Measurements from ENCODE around the gene OR2K2. TPM values are rescaled to one million over a fixed set of nuclear protein-coding genes. Genes with fewer than 3 reads are reported as not detected.

OR2K2 gene
- total and polyA plus RNA-seq, 9 of the 15 experiments (the other 6 are each of a cell fraction or from before 2014, with no cell fraction given) = not detected

DNA sequence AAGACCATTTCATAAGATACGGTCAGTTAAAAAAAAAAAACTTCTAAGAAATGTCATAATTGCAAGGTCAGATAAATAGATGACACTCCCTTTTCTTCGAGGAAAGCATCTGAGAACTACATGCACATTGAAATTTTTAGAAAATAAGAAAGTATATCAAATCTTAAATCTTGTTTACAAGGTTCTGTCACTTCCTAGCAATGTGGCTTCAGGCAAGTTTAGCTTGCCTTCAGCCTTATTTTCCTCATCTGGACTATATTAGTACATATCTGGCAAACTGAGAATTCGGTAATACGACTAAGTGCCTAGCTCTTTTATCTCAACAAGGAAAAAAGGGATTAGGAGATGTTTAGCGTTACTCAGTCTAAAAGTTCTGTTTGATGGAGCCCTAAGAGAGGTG lies 32.5 kb upstream of the OR2K2 start:
- POLR2A ChIA-PET = no interaction called here
- no peaks in the 10 kb centered on the region; a peak in 1 of 5 replicates for H3K4me1 ChIP-seq (replicated peaks in 1 of 2; ENCODE audit: control insufficient read depth in 2 of 2, insufficient read depth in 2 of 2, low read length in 2 of 2)
- no peaks in the 10 kb centered on the region for H3K79me2 ChIP-seq (ENCODE audit: control insufficient read depth, insufficient read depth, low read length)
- no peak overlapping the region for H2AFZ ChIP-seq (ENCODE audit: low read depth, low read length)
- TF ChIP-seq ZNF316 (IDR thresholded peaks at IDR 0.05) (peak; percentile 33), ZNF3 (CRISPR knock-in tag; IDR thresholded peaks at IDR 0.05) (no peak)
- CTCF ChIA-PET (ENCODE audit: low intra/inter-chr PET ratio) = no interaction called here
- H4K20me1 ChIP-seq (replicated peaks; ENCODE audit: control insufficient read depth, insufficient read depth, low read length) = no peaks in the 10 kb centered on the region
- no peak for DNase-seq (ENCODE audit: extremely low read depth in 1 of 4, low spot score in 3 of 4)
- peaks cover 61% of the 10 kb centered on the region for H3K36me3 ChIP-seq (ENCODE audit: control insufficient read depth, insufficient read depth, low read length)
- intact Hi-C loops (cut with micrococcal nuclease) = no loop called here
- H3K4me3 ChIP-seq = no peak overlapping the region
- no peak for FAIRE-seq
- 79% methylated on average over 5 of the region's 5 CpGs for WGBS (ENCODE audit: insufficient coverage, low coverage, missing lambda C conversion rate)
- H3K27me3 ChIP-seq (ENCODE audit: control insufficient read depth in 2 of 2, insufficient read depth in 2 of 2, low read length in 2 of 2) = no peaks in the 10 kb centered on the region
- H3K9ac ChIP-seq (ENCODE audit: insufficient read depth in 1 of 2, low read depth in 2 of 2, low read length in 2 of 2) = no peak overlapping the region
- in situ Hi-C loops (cut with MboI) = no loop called here
- no TSS peak for BruUV-seq (replicated peaks)
- no peaks in the 10 kb centered on the region for H3K9me1 ChIP-seq (ENCODE audit: control insufficient read depth, insufficient read depth, low read length)
- no peaks in the 10 kb centered on the region for H3K9me3 ChIP-seq (replicated peaks; ENCODE audit: control insufficient read depth, insufficient read depth, low read depth, low read length)
- H3K4me2 ChIP-seq (ENCODE audit: insufficient read depth, low read length) = no peak overlapping the region
- H3K27ac ChIP-seq (ENCODE audit: extremely low read depth, low read depth, low read length) = no peak overlapping the region
- ATAC-seq = no peak

GRCh38 chr9:111360881-111361280 lies 30.9 kb upstream of the OR2K2 start:
- in situ Hi-C loops (cut with MboI) = no loop called here
- Histone ChIP-seq H3K9ac (ENCODE audit: insufficient read depth in 1 of 2, low read depth in 2 of 2, low read length in 2 of 2) (no peak overlapping the region), H3K27me3 (ENCODE audit: control insufficient read depth in 2 of 2, insufficient read depth in 2 of 2, low read length in 2 of 2) (no peaks in the 10 kb centered on the region), H3K9me3 (replicated peaks; ENCODE audit: control insufficient read depth, insufficient read depth, low read depth, low read length) (no peaks in the 10 kb centered on the region), H3K9me1 (ENCODE audit: control insufficient read depth, insufficient read depth, low read length) (no peaks in the 10 kb centered on the region), H3K4me1 (replicated peaks in 1 of 2; ENCODE audit: control insufficient read depth in 2 of 2, insufficient read depth in 2 of 2, low read length in 2 of 2) (no peaks in the 10 kb centered on the region; a peak in 1 of 5 replicates), H3K4me3 (no peak overlapping the region), H3K36me3 (ENCODE audit: control insufficient read depth, insufficient read depth, low read length) (peaks cover 47% of the 10 kb centered on the region), H2AFZ (ENCODE audit: low read depth, low read length) (no peak overlapping the region), H3K27ac (ENCODE audit: extremely low read depth, low read depth, low read length) (no peak overlapping the region), H3K4me2 (ENCODE audit: insufficient read depth, low read length) (no peak overlapping the region), H4K20me1 (replicated peaks; ENCODE audit: control insufficient read depth, insufficient read depth, low read length) (no peaks in the 10 kb centered on the region), H3K79me2 (ENCODE audit: control insufficient read depth, insufficient read depth, low read length) (no peaks in the 10 kb centered on the region)
- DNase-seq (ENCODE audit: extremely low read depth in 1 of 4, low spot score in 3 of 4) (no peak), FAIRE-seq (no peak), ATAC-seq (no peak)
- intact Hi-C loops (cut with micrococcal nuclease) = no loop called here
- TF ChIP-seq ZNF347 (CRISPR knock-in tag; IDR thresholded peaks at IDR 0.05; ENCODE audit: low read depth) (no peak), ZNF408 (CRISPR knock-in tag; IDR thresholded peaks at IDR 0.05; ENCODE audit: low read depth) (no peak), PML (IDR thresholded peaks at IDR 0.05; ENCODE audit: low read length) (0 out of 2 replicates have a peak, but pooled peaks have one; percentile 16), ZNF57 (CRISPR knock-in tag; IDR thresholded peaks at IDR 0.05) (no peak)
- POLR2A ChIA-PET = no interaction called here
- CTCF ChIA-PET (ENCODE audit: low intra/inter-chr PET ratio) = no interaction called here
- 83% methylated on average over 2 of the region's 2 CpGs for WGBS (ENCODE audit: insufficient coverage, low coverage, missing lambda C conversion rate)
- no TSS peak for BruUV-seq (replicated peaks)

All from K562 (cell line).